CD14-positive monocyte (primary cell): ENCODE measurements around the gene RGL1. TPM values are rescaled to one million over a fixed set of nuclear protein-coding genes. Genes with fewer than 3 reads are reported as not detected.

ENCODE experiments used
- DNase-seq, 3 donors: peaks; one replicate each; pipeline ENCODE4 v3.0.0-alpha.2; 2011 to 2022
- H2AFZ ChIP-seq: 2 replicates; pipeline ENCODE4 v1.6.0; 2012; ENCODE audit warnings: mild to moderate bottlenecking, low read depth, low read length, inconsistent platforms; ENCODE audit not compliant: insufficient read depth, poor library complexity, severe bottlenecking
- H3K27ac ChIP-seq, 2 donors: 1 replicate in 1 of 2; 2 replicates in 1 of 2; pipeline ENCODE4 v1.5.1; 2012 to 2013; ENCODE audit warnings: low read length in 2 of 2, control low read depth in 1 of 2, inconsistent platforms in 1 of 2, low read depth in 1 of 2, mild to moderate bottlenecking in 1 of 2
- H3K27me3 ChIP-seq, 2 donors: one replicate each; pipeline versions ENCODE4 v1.6.0 to v1.6.1; 2011 to 2013; ENCODE audit warnings: low read length in 2 of 2; ENCODE audit not compliant: control insufficient read depth in 2 of 2, insufficient read depth in 2 of 2
- H3K36me3 ChIP-seq, 2 donors: replicated peaks in 1 of 2; 1 replicate in 1 of 2; 2 replicates in 1 of 2; pipeline versions ENCODE4 v1.5.1 to v1.6.1; 2012 to 2013; ENCODE audit warnings: low read length in 2 of 2, control low read depth in 1 of 2, inconsistent platforms in 1 of 2, mild to moderate bottlenecking in 1 of 2; ENCODE audit not compliant: insufficient read depth in 2 of 2, control insufficient read depth in 1 of 2
- H3K4me1 ChIP-seq, 2 donors: 1 replicate in 1 of 2; 2 replicates in 1 of 2; pipeline versions ENCODE4 v1.5.1 to v1.6.1; 2012 to 2013; ENCODE audit warnings: low read length in 2 of 2, control low read depth in 1 of 2, inconsistent platforms in 1 of 2, mild to moderate bottlenecking in 1 of 2, moderate library complexity in 1 of 2; ENCODE audit not compliant: insufficient read depth in 2 of 2, control insufficient read depth in 1 of 2
- H3K4me2 ChIP-seq: replicated peaks from 2 replicates; pipeline ENCODE3; 2012; ENCODE audit warnings: low read length, moderate library complexity, mild to moderate bottlenecking; ENCODE audit not compliant: poor library complexity, severe bottlenecking; ENCODE audit errors: extremely low read depth
- H3K4me3 ChIP-seq, 3 experiments: fragments of 200-600 bp in 1 of 3; sonication (generic) in 1 of 3; replicated peaks in 1 of 3; 1 replicate in 2 of 3; 2 replicates in 1 of 3; pipeline ENCODE4 v1.5.1; 2011 to 2013; ENCODE audit warnings: low read length in 3 of 3, mild to moderate bottlenecking in 3 of 3, control low read depth in 2 of 3, low read depth in 2 of 3, inconsistent platforms in 1 of 3, moderate library complexity in 1 of 3
- H3K79me2 ChIP-seq: 2 replicates; pipeline ENCODE4 v1.6.0; 2012; ENCODE audit warnings: mild to moderate bottlenecking, control low read depth, inconsistent platforms, low read length, moderate library complexity; ENCODE audit not compliant: insufficient read depth
- H3K9ac ChIP-seq: 2 replicates; pipeline ENCODE4 v1.6.0; 2017; ENCODE audit warnings: low read length, mild to moderate bottlenecking; ENCODE audit not compliant: insufficient read depth, poor library complexity, severe bottlenecking
- H3K9me3 ChIP-seq, 2 donors: replicated peaks in 1 of 2; 1 replicate in 1 of 2; 2 replicates in 1 of 2; pipeline versions ENCODE4 v1.5.1 to v1.6.1; 2012 to 2013; ENCODE audit warnings: low read length in 2 of 2, control low read depth in 1 of 2; ENCODE audit not compliant: control insufficient read depth in 1 of 2, insufficient read depth in 1 of 2
- H4K20me1 ChIP-seq: 2 replicates; pipeline ENCODE4 v1.6.0; 2012; ENCODE audit warnings: mild to moderate bottlenecking, low read length, control low read depth, moderate library complexity; ENCODE audit not compliant: insufficient read depth
- H3K27ac Mint-ChIP-seq, 7 donors: one replicate each; pipeline ENCODE4 v1.8.0; 2020; ENCODE audit warnings: mild to moderate bottlenecking in 7 of 7, mixed read lengths in 7 of 7, moderate library complexity in 6 of 7, inconsistent platforms in 2 of 7
- H3K27me3 Mint-ChIP-seq, 3 donors: one replicate each; pipeline ENCODE4 v1.8.0; 2021 to 2022; ENCODE audit warnings: low read depth in 3 of 3, mild to moderate bottlenecking in 3 of 3, mixed read lengths in 3 of 3, moderate library complexity in 3 of 3, inconsistent platforms in 1 of 3
- H3K36me3 Mint-ChIP-seq, 2 donors: one replicate each; pipeline ENCODE4 v1.8.0; 2020; ENCODE audit warnings: mixed read lengths in 2 of 2, inconsistent platforms in 1 of 2, mild to moderate bottlenecking in 1 of 2
- H3K4me1 Mint-ChIP-seq: one replicate; pipeline ENCODE4 v1.8.0; 2020; ENCODE audit warnings: mild to moderate bottlenecking, mixed read lengths
- H3K4me3 Mint-ChIP-seq, 2 donors: one replicate each; pipeline ENCODE4 v1.8.0; 2020; ENCODE audit warnings: mild to moderate bottlenecking in 2 of 2, mixed read lengths in 2 of 2, moderate library complexity in 1 of 2
- H3K9me3 Mint-ChIP-seq, 7 donors: one replicate each; pipeline ENCODE4 v1.8.0; 2020 to 2022; ENCODE audit warnings: mixed read lengths in 7 of 7, mild to moderate bottlenecking in 6 of 7, moderate library complexity in 6 of 7, inconsistent platforms in 2 of 7
- CTCF ChIP-seq: fragments of 200-600 bp; IDR thresholded peaks from one replicate; pipeline ENCODE4 v1.8.0; 2022; ENCODE audit warnings: antibody characterized with exemption, mild to moderate bottlenecking
- WGBS: methylation state at CpG from one replicate; pipeline ENCODE4 v1.1.5; 2013; ENCODE audit warnings: missing lambda C conversion rate; ENCODE audit not compliant: insufficient coverage; 5-methylcytosine and 5-hydroxymethylcytosine counted together
- intact Hi-C, 2 donors: fragments of 100-400 bp; cut with micrococcal nuclease; formaldehyde crosslinking; loops; one replicate each; pipeline versions ENCODE4 v1.15.0 to v1.15.1; 2023
- polyA plus RNA-seq, 3 donors: library from polyadenylated mRNA; depleted of rRNA in 1 of 3; unstranded in 2 of 3; stranded (reverse) in 1 of 3; fragments of 300-500 nt in 2 of 3; fragments of >200 nt in 1 of 3; fragmentation: Illumina TruSeq in 2 of 3; gene quantifications; 1 replicate in 2 of 3; 2 replicates in 1 of 3; pipeline ENCODE4 v1.2.3, GENCODE V29; 2012 to 2021

Gene RGL1
- polyA plus RNA-seq, 3 donors, result 1.2 to 3.3 (median 2.0) TPM

- H3K27ac ChIP-seq, result no peak overlapping the region
- no peaks in the 10 kb centered on the region for H3K36me3 ChIP-seq
- Mint-ChIP-seq H3K4me1 (peaks cover 59% of the 10 kb centered on the region), H3K27me3 (peaks cover 0 to 4% (median 0%) of the 10 kb centered on the region in 3 donors), H3K9me3 (peaks cover 0 to 9% (median 4%) of the 10 kb centered on the region in 7 donors), H3K27ac (peak overlapping the region in 1 of 7 donors; percentile 42), H3K4me3 (no peak overlapping the region), H3K36me3 (peaks cover 4 to 9% of the 10 kb centered on the region in 2 donors)
- H3K9ac ChIP-seq, result no peak overlapping the region
- no peak overlapping the region for H3K4me2 ChIP-seq
- peaks cover 51 to 57% of the 10 kb centered on the region in 2 donors for H3K4me1 ChIP-seq
- intact Hi-C loops, result no loop called here
- H3K9me3 ChIP-seq, result peaks cover 0 to 3% of the 10 kb centered on the region in 2 donors
- H3K79me2 ChIP-seq, result no peaks in the 10 kb centered on the region
- 79% methylated on average over 2 of the region's 2 CpGs for WGBS
- H3K4me3 ChIP-seq, result no peak overlapping the region
- H4K20me1 ChIP-seq, result no peaks in the 10 kb centered on the region
- H3K27me3 ChIP-seq, result no peaks in the 10 kb centered on the region
- no peak for DNase-seq
- TF ChIP-seq CTCF, result no peak
- no peak overlapping the region for H2AFZ ChIP-seq
Measured at GRCh38 chr1:183879494-183879893, 74.6 kb downstream of the RGL1 start.

- Histone ChIP-seq H3K79me2 (no peaks in the 10 kb centered on the region), H3K9me3 (peaks cover 0 to 3% of the 10 kb centered on the region in 2 donors), H4K20me1 (no peaks in the 10 kb centered on the region), H3K9ac (no peak overlapping the region), H2AFZ (no peak overlapping the region), H3K27ac (no peak overlapping the region), H3K27me3 (no peaks in the 10 kb centered on the region), H3K36me3 (no peaks in the 10 kb centered on the region), H3K4me3 (no peak overlapping the region), H3K4me1 (peaks cover 51 to 58% of the 10 kb centered on the region in 2 donors), H3K4me2 (no peak overlapping the region)
- intact Hi-C loops, result no loop called here
- no peak for DNase-seq
- H3K27me3 Mint-ChIP-seq, result peaks cover 0 to 4% (median 0%) of the 10 kb centered on the region in 3 donors
- H3K36me3 Mint-ChIP-seq, result peaks cover 4 to 8% of the 10 kb centered on the region in 2 donors
- no peak overlapping the region for H3K4me3 Mint-ChIP-seq
- WGBS, result no CpG with 5 or more reads among the region's 1 CpG
- TF ChIP-seq CTCF, result no peak
- H3K9me3 Mint-ChIP-seq, result peaks cover 0 to 9% (median 4%) of the 10 kb centered on the region in 7 donors
- H3K27ac Mint-ChIP-seq, result no peak overlapping the region
- H3K4me1 Mint-ChIP-seq, result peaks cover 61% of the 10 kb centered on the region
Measured at GRCh38 chr1:183879966-183880365, 75.0 kb downstream of the RGL1 start.
